ENCODE results near the gene EIF6. TPM values are rescaled to one million over a fixed set of nuclear protein-coding genes. Genes with fewer than 3 reads are reported as not detected.

Gene EIF6
- total and polyA plus RNA-seq, 2 donors (not counting 3 experiments of a cell fraction or from before 2014, with no cell fraction given) = 153 to 286 TPM

- H3K4me3 ChIP-seq (replicated peaks in 1 of 3; ENCODE audit: insufficient read depth in 1 of 3, low read depth in 1 of 3, low read length in 3 of 3) = no peak overlapping the region
- H3K9me3 ChIP-seq (replicated peaks; ENCODE audit: control insufficient read depth, insufficient read depth, low read length) = no peaks in the 10 kb centered on the region
- DNase-seq (ENCODE audit: low read depth, low spot score) (no peak), FAIRE-seq (peak; percentile 4)
- no peaks in the 10 kb centered on the region for H3K9me1 ChIP-seq (replicated peaks; ENCODE audit: control insufficient read depth, extremely low read depth, insufficient read depth, low read length)
- no peaks in the 10 kb centered on the region for H4K20me1 ChIP-seq (replicated peaks; ENCODE audit: control insufficient read depth, extremely low read depth, insufficient read depth, low read length)
- intact Hi-C loops (cut with micrococcal nuclease) = no loop called here
- POLR2A ChIA-PET = no interaction called here
- H3K27me3 ChIP-seq (ENCODE audit: control insufficient read depth in 2 of 2, insufficient read depth in 2 of 2, low read length in 2 of 2) = peaks cover 0 to 2% of the 10 kb centered on the region in 2 experiments
- dilution Hi-C loops (cut with MboI; ENCODE audit: extremely low pct_ligation_motif_present, low sequenced_read_pairs) = no loop called here
- no peak overlapping the region for H3K4me2 ChIP-seq (ENCODE audit: insufficient read depth, low read length)
- H3K79me2 ChIP-seq (ENCODE audit: control insufficient read depth, insufficient read depth, low read length) = no peaks in the 10 kb centered on the region
- H3K27ac ChIP-seq (ENCODE audit: insufficient read depth, low read depth, low read length) = no peak overlapping the region
- CTCF ChIA-PET = interaction anchor here (2.1 to 4.9 kb wide), 2 partner anchors 10 to 11 kb away, joined by 9 to 24 read pairs; no protein-coding TSS in a partner anchor
- H3K36me3 ChIP-seq (ENCODE audit: control insufficient read depth in 2 of 2, extremely low read depth in 1 of 2, insufficient read depth in 2 of 2, low read length in 2 of 2) = no peaks in the 10 kb centered on the region
- peaks cover 5% of the 10 kb centered on the region for H3K4me1 ChIP-seq (ENCODE audit: control insufficient read depth, extremely low read depth, insufficient read depth, low read length)
- H3K9ac ChIP-seq (replicated peaks; ENCODE audit: extremely low read depth, insufficient read depth, low read length) = no peak overlapping the region
- no peak overlapping the region for H2AFZ ChIP-seq (ENCODE audit: low read depth, low read length)
- TF ChIP-seq EZH2 (IDR thresholded peaks at IDR 0.05; ENCODE audit: borderline replicate concordance, low read depth, low read length, severe bottlenecking) = no peak
- TF ChIP-seq GATA2 (IDR thresholded peaks at IDR 0.05; ENCODE audit: insufficient read depth, insufficient read length, low read depth, low read length) = no peak
- no peak for TF ChIP-seq MYC (IDR thresholded peaks at IDR 0.05; ENCODE audit: low read depth, low read length)
- no peak for TF ChIP-seq POLR2A (IDR thresholded peaks at IDR 0.05; ENCODE audit: low read depth, low read length)
- TF ChIP-seq JUN (IDR thresholded peaks at IDR 0.05; ENCODE audit: borderline replicate concordance, insufficient read depth, insufficient read length, low read depth) = no peak
- TF ChIP-seq MAX (IDR thresholded peaks at IDR 0.05; ENCODE audit: insufficient read depth, insufficient read length) = no peak
- no peak for TF ChIP-seq FOS (IDR thresholded peaks at IDR 0.05; ENCODE audit: borderline replicate concordance, insufficient read depth, low read length)
- no peak for TF ChIP-seq CTCF (IDR thresholded peaks at IDR 0.05; ENCODE audit: extremely low read depth in 1 of 2, insufficient read depth in 1 of 2, low read depth in 1 of 2, low read length in 2 of 2)
- TF ChIP-seq POLR2AphosphoS5 (IDR thresholded peaks at IDR 0.05; ENCODE audit: insufficient read depth, low read depth, low read length) = no peak
- BruUV-seq (replicated peaks) = no TSS peak
Observed at GRCh38 chr20:35292504-35293285, 8.1 kb upstream of the EIF6 start.

Measured in endothelial cell of umbilical vein (primary cell).